Measurements from ENCODE around the gene CD74.

- no peak for TF ChIP-seq CTCF (IDR thresholded peaks at IDR 0.05)
- no peak for TF ChIP-seq POLR2A (IDR thresholded peaks at IDR 0.05)
- TF ChIP-seq POLR2AphosphoS5 (IDR thresholded peaks at IDR 0.05): no peak
Measured at GRCh38 chr5:150372639-150373038, 40.1 kb downstream of the CD74 start.
